Erythroblast (primary cell): ENCODE measurements around the gene NUDT9.

Experiments
- GATA1 ChIP-seq: IDR thresholded peaks from 2 replicates; pipeline ENCODE4 v1.6.1; 2011; ENCODE audit warnings: low read depth, mild to moderate bottlenecking, control low read depth, low read length, moderate library complexity
- POLR2A ChIP-seq: IDR thresholded peaks from 2 replicates; pipeline ENCODE4 v1.6.1; 2011; ENCODE audit warnings: mild to moderate bottlenecking, low read length

DNA sequence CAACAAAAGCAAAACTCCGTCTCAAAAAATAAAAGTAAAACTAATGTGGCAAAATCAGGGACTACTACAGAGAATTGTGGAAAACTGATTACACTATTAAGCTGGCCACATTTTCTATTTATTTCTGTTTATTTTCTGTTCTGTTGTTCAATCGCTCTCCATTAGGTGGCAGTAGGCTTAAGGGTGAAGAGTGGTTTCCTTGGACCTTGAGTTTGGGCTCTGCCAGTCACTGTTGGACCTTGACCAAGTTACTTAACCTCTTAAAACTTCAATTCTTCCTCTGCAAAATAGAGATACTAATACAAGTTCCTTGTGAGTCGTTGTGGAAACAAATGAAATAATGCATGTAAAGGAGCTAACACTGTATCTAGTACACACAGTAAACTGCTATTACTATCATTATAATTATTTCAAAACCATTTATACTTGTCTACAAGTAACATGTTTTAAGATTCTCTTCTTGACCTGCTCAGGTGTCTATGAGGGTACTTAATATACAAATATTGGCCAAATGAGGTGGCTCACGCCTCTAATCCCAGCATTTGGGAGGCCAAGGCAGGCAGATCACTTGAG, 46.6 kb upstream of the NUDT9 start:
- TF ChIP-seq POLR2A (no peak), GATA1 (no peak)
